ENCODE data around the gene SRBD1.

Gene SRBD1

GRCh38 chr2:45640576-45640975, 29.5 kb upstream of the SRBD1 start:
- Histone ChIP-seq H3K4ac (ENCODE audit: low read depth in 1 of 2, low read length in 2 of 2) (no peak overlapping the region), H3K36me3 (ENCODE audit: control insufficient read depth in 1 of 2, insufficient read depth in 2 of 2, low read depth in 1 of 2, low read length in 2 of 2) (no peaks in the 10 kb centered on the region), H2BK12ac (ENCODE audit: low read length in 2 of 2) (no peak overlapping the region), H3K4me2 (ENCODE audit: low read length, poor library complexity, severe bottlenecking) (no peak overlapping the region), H2AFZ (ENCODE audit: low read depth, low read length) (no peak overlapping the region), H3K27me3 (ENCODE audit: control insufficient read depth in 1 of 2, insufficient read depth in 1 of 2, low read length in 2 of 2) (peaks cover 23 to 34% of the 10 kb centered on the region in 2 experiments), H2BK15ac (ENCODE audit: low read depth, poor library complexity, severe bottlenecking) (no peak overlapping the region), H3K18ac (ENCODE audit: low read depth in 1 of 2, low read length in 2 of 2) (no peak overlapping the region), H2BK5ac (ENCODE audit: low read depth, low read length, poor library complexity, severe bottlenecking) (no peak overlapping the region), H3K27ac (ENCODE audit: low read length, poor library complexity, severe bottlenecking) (no peak overlapping the region), H4K8ac (ENCODE audit: low read length) (no peak overlapping the region), H3K9ac (ENCODE audit: low read length) (no peak overlapping the region), H2AK5ac (ENCODE audit: low read length, severe bottlenecking) (no peak overlapping the region), H3K79me1 (replicated peaks; ENCODE audit: low read length, poor library complexity, severe bottlenecking) (no peaks in the 10 kb centered on the region), H3K4me3 (ENCODE audit: insufficient read depth in 1 of 2, low read depth in 1 of 2, low read length in 2 of 2) (no peak overlapping the region), H2BK120ac (ENCODE audit: low read depth, low read length) (no peak overlapping the region), H3K4me1 (ENCODE audit: control insufficient read depth, insufficient read depth, low read depth, low read length) (peaks cover 9% of the 10 kb centered on the region), H4K91ac (ENCODE audit: low read length) (no peak overlapping the region), H3K23ac (ENCODE audit: low read length in 2 of 2) (no peak overlapping the region), H3K14ac (ENCODE audit: low read length in 2 of 2) (no peak overlapping the region), H3K9me3 (ENCODE audit: control insufficient read depth, low read length) (no peaks in the 10 kb centered on the region)
- no peak for DNase-seq
- 88% methylated on average over 2 of the region's 2 CpGs for WGBS

- Histone ChIP-seq H2AK5ac (ENCODE audit: low read length, severe bottlenecking) (no peak overlapping the region), H3K23ac (ENCODE audit: low read length in 2 of 2) (no peak overlapping the region), H3K9me3 (ENCODE audit: control insufficient read depth, low read length) (no peaks in the 10 kb centered on the region), H3K14ac (ENCODE audit: low read length in 2 of 2) (no peak overlapping the region), H3K36me3 (ENCODE audit: control insufficient read depth in 1 of 2, insufficient read depth in 2 of 2, low read depth in 1 of 2, low read length in 2 of 2) (no peaks in the 10 kb centered on the region), H4K8ac (ENCODE audit: low read length) (no peak overlapping the region), H4K91ac (ENCODE audit: low read length) (no peak overlapping the region), H2BK120ac (ENCODE audit: low read depth, low read length) (no peak overlapping the region), H3K9ac (ENCODE audit: low read length) (no peak overlapping the region), H3K4me3 (ENCODE audit: insufficient read depth in 1 of 2, low read depth in 1 of 2, low read length in 2 of 2) (no peak overlapping the region), H3K79me1 (replicated peaks; ENCODE audit: low read length, poor library complexity, severe bottlenecking) (no peaks in the 10 kb centered on the region), H2AFZ (ENCODE audit: low read depth, low read length) (no peak overlapping the region), H3K27ac (ENCODE audit: low read length, poor library complexity, severe bottlenecking) (no peak overlapping the region), H2BK5ac (ENCODE audit: low read depth, low read length, poor library complexity, severe bottlenecking) (no peak overlapping the region), H3K27me3 (ENCODE audit: control insufficient read depth in 1 of 2, insufficient read depth in 1 of 2, low read length in 2 of 2) (peaks cover 15 to 26% of the 10 kb centered on the region in 2 experiments), H3K4ac (ENCODE audit: low read depth in 1 of 2, low read length in 2 of 2) (no peak overlapping the region), H3K4me1 (ENCODE audit: control insufficient read depth, insufficient read depth, low read depth, low read length) (peaks cover 3% of the 10 kb centered on the region), H3K4me2 (ENCODE audit: low read length, poor library complexity, severe bottlenecking) (no peak overlapping the region), H2BK15ac (ENCODE audit: low read depth, poor library complexity, severe bottlenecking) (no peak overlapping the region), H2BK12ac (ENCODE audit: low read length in 2 of 2) (no peak overlapping the region), H3K18ac (ENCODE audit: low read depth in 1 of 2, low read length in 2 of 2) (no peak overlapping the region)
- WGBS, result 77% methylated on average over 5 of the region's 5 CpGs
- peak; percentile 59 for DNase-seq
Measured at GRCh38 chr2:45637440-45637839, 26.4 kb upstream of the SRBD1 start.

GRCh38 chr2:45636008-45636407, 24.9 kb upstream of the SRBD1 start:
- Histone ChIP-seq H3K4ac (ENCODE audit: low read depth in 1 of 2, low read length in 2 of 2) (no peak overlapping the region), H3K14ac (ENCODE audit: low read length in 2 of 2) (no peak overlapping the region), H3K23ac (ENCODE audit: low read length in 2 of 2) (no peak overlapping the region)

GRCh38 chr2:45634223-45634622, 23.2 kb upstream of the SRBD1 start:
- H3K18ac ChIP-seq (ENCODE audit: low read depth in 1 of 2, low read length in 2 of 2), result no peak overlapping the region
- H3K27ac ChIP-seq (ENCODE audit: low read length, poor library complexity, severe bottlenecking), result no peak overlapping the region
- H3K4me3 ChIP-seq (ENCODE audit: insufficient read depth in 1 of 2, low read depth in 1 of 2, low read length in 2 of 2), result no peak overlapping the region
- H3K9ac ChIP-seq (ENCODE audit: low read length), result no peak overlapping the region
- no peak overlapping the region for H3K14ac ChIP-seq (ENCODE audit: low read length in 2 of 2)
- no peak overlapping the region for H2BK15ac ChIP-seq (ENCODE audit: low read depth, poor library complexity, severe bottlenecking)
- H3K4me1 ChIP-seq (ENCODE audit: control insufficient read depth, insufficient read depth, low read depth, low read length), result peaks cover 3% of the 10 kb centered on the region
- H2AK5ac ChIP-seq (ENCODE audit: low read length, severe bottlenecking), result no peak overlapping the region
- no peak overlapping the region for H2BK12ac ChIP-seq (ENCODE audit: low read length in 2 of 2)
- no peak overlapping the region for H3K4ac ChIP-seq (ENCODE audit: low read depth in 1 of 2, low read length in 2 of 2)
- H3K27me3 ChIP-seq (ENCODE audit: control insufficient read depth in 1 of 2, insufficient read depth in 1 of 2, low read length in 2 of 2), result peaks cover 4 to 10% of the 10 kb centered on the region in 2 experiments
- no peak overlapping the region for H2BK5ac ChIP-seq (ENCODE audit: low read depth, low read length, poor library complexity, severe bottlenecking)
- no peak overlapping the region for H4K91ac ChIP-seq (ENCODE audit: low read length)
- no peaks in the 10 kb centered on the region for H3K9me3 ChIP-seq (ENCODE audit: control insufficient read depth, low read length)
- no peaks in the 10 kb centered on the region for H3K36me3 ChIP-seq (ENCODE audit: control insufficient read depth in 1 of 2, insufficient read depth in 2 of 2, low read depth in 1 of 2, low read length in 2 of 2)
- H2BK120ac ChIP-seq (ENCODE audit: low read depth, low read length), result no peak overlapping the region
- H4K8ac ChIP-seq (ENCODE audit: low read length), result no peak overlapping the region
- no peak overlapping the region for H3K4me2 ChIP-seq (ENCODE audit: low read length, poor library complexity, severe bottlenecking)
- no peak for DNase-seq
- WGBS, result 90% methylated on average over 5 of the region's 5 CpGs
- no peak overlapping the region for H2AFZ ChIP-seq (ENCODE audit: low read depth, low read length)
- H3K79me1 ChIP-seq (replicated peaks; ENCODE audit: low read length, poor library complexity, severe bottlenecking), result no peaks in the 10 kb centered on the region
- H3K23ac ChIP-seq (ENCODE audit: low read length in 2 of 2), result no peak overlapping the region

More at GRCh38 chr2:45636008-45636407, 24.9 kb upstream of the SRBD1 start:
- H3K4me1 ChIP-seq (ENCODE audit: control insufficient read depth, insufficient read depth, low read depth, low read length), result peaks cover 3% of the 10 kb centered on the region
- 96% methylated on average over 4 of the region's 5 CpGs for WGBS
- H2AFZ ChIP-seq (ENCODE audit: low read depth, low read length), result no peak overlapping the region
- no peaks in the 10 kb centered on the region for H3K9me3 ChIP-seq (ENCODE audit: control insufficient read depth, low read length)
- no peak overlapping the region for H2BK15ac ChIP-seq (ENCODE audit: low read depth, poor library complexity, severe bottlenecking)
- peaks cover 11 to 18% of the 10 kb centered on the region in 2 experiments for H3K27me3 ChIP-seq (ENCODE audit: control insufficient read depth in 1 of 2, insufficient read depth in 1 of 2, low read length in 2 of 2)
- no peaks in the 10 kb centered on the region for H3K36me3 ChIP-seq (ENCODE audit: control insufficient read depth in 1 of 2, insufficient read depth in 2 of 2, low read depth in 1 of 2, low read length in 2 of 2)
- no peak overlapping the region for H3K18ac ChIP-seq (ENCODE audit: low read depth in 1 of 2, low read length in 2 of 2)
- H2BK120ac ChIP-seq (ENCODE audit: low read depth, low read length), result no peak overlapping the region
- no peak overlapping the region for H3K9ac ChIP-seq (ENCODE audit: low read length)
- H3K79me1 ChIP-seq (replicated peaks; ENCODE audit: low read length, poor library complexity, severe bottlenecking), result no peaks in the 10 kb centered on the region
- no peak overlapping the region for H4K8ac ChIP-seq (ENCODE audit: low read length)
- no peak for DNase-seq
- H2BK5ac ChIP-seq (ENCODE audit: low read depth, low read length, poor library complexity, severe bottlenecking), result no peak overlapping the region
- no peak overlapping the region for H2AK5ac ChIP-seq (ENCODE audit: low read length, severe bottlenecking)
- H3K27ac ChIP-seq (ENCODE audit: low read length, poor library complexity, severe bottlenecking), result no peak overlapping the region
- no peak overlapping the region for H3K4me2 ChIP-seq (ENCODE audit: low read length, poor library complexity, severe bottlenecking)
- no peak overlapping the region for H2BK12ac ChIP-seq (ENCODE audit: low read length in 2 of 2)
- no peak overlapping the region for H3K4me3 ChIP-seq (ENCODE audit: insufficient read depth in 1 of 2, low read depth in 1 of 2, low read length in 2 of 2)
- no peak overlapping the region for H4K91ac ChIP-seq (ENCODE audit: low read length)
